Heart right ventricle (tissue), 16 donors: ENCODE data around the gene SLC7A6. TPM values are rescaled to one million over a fixed set of nuclear protein-coding genes. Genes with fewer than 3 reads are reported as not detected.
A peak's percentile ranks its signal among the peaks of the same experiment; 100 is the strongest.

Experiments used
- ATAC-seq, 8 donors: fragments of 200-7000 bp; cut with Tn5 transposase; one replicate each; pipeline ENCODE4 v1.9.1; 2020; ENCODE audit warnings: mild to moderate bottlenecking in 8 of 8, moderate library complexity in 8 of 8, moderate number of reproducible peaks in 1 of 8
- DNase-seq, 2 donors: peaks; one replicate each; pipeline ENCODE4 v3.0.0-alpha.2; 2020
- H3K27ac ChIP-seq, 10 donors: fragments of 200-600 bp; sonication (generic) in 2 of 10; one replicate each; pipeline versions ENCODE4 v1.5.0 to v1.8.0; 2020 to 2022; ENCODE audit warnings: mild to moderate bottlenecking in 3 of 10
- H3K27me3 ChIP-seq, 7 donors: fragments of 200-600 bp; one replicate each; pipeline ENCODE4 v1.8.0; 2021 to 2022; ENCODE audit warnings: mild to moderate bottlenecking in 2 of 7
- H3K36me3 ChIP-seq, 9 donors: fragments of 200-600 bp; sonication (generic) in 1 of 9; one replicate each; pipeline versions ENCODE4 v1.5.0 to v1.8.0; 2020 to 2022; ENCODE audit warnings: mild to moderate bottlenecking in 2 of 9
- H3K4me1 ChIP-seq, 9 donors: fragments of 200-600 bp; sonication (generic) in 1 of 9; one replicate each; pipeline versions ENCODE4 v1.5.0 to v1.8.0; 2020 to 2022; ENCODE audit warnings: mild to moderate bottlenecking in 4 of 9
- H3K4me3 ChIP-seq, 10 donors: fragments of 200-600 bp; sonication (generic) in 2 of 10; one replicate each; pipeline versions ENCODE4 v1.5.0 to v1.8.0; 2020 to 2022; ENCODE audit warnings: mild to moderate bottlenecking in 7 of 10, moderate library complexity in 2 of 10
- H3K9me3 ChIP-seq, 11 donors: fragments of 200-600 bp in 10 of 11; sonication (generic) in 2 of 11; one replicate each; pipeline versions ENCODE4 v1.5.0 to v1.8.0; 2013 to 2022; ENCODE audit warnings: mild to moderate bottlenecking in 2 of 11, control low read depth in 1 of 11, moderate library complexity in 1 of 11
- CTCF ChIP-seq, 9 donors: fragments of 200-600 bp; sonication (generic) in 2 of 9; IDR thresholded peaks; one replicate each; pipeline versions ENCODE4 v1.5.0 to v1.8.0; 2021 to 2022; ENCODE audit warnings: antibody characterized with exemption in 9 of 9, mild to moderate bottlenecking in 5 of 9, moderate library complexity in 1 of 9
- WGBS, 2 donors: extraction: QIAGEN DNeasy Blood & Tissue Kit; methylation state at CpG; one replicate each; pipeline ENCODE4 v1.1.7; 2013; ENCODE audit warnings: inconsistent platforms in 1 of 2; 5-methylcytosine and 5-hydroxymethylcytosine counted together
- intact Hi-C, 10 donors: fragments of 100-400 bp; cut with DNase I; formaldehyde crosslinking; loops; one replicate each; pipeline versions ENCODE4 v1.11.1 to v1.14.2; 2022
- polyA plus RNA-seq, 2 donors: library from polyadenylated mRNA; stranded (reverse); fragments of 200-250 nt; gene quantifications; one replicate each; pipeline ENCODE4 v1.2.3, GENCODE V29; 2013
- total RNA-seq, 10 donors: library from RNA; stranded (reverse); fragmentation: NEBNext Ultra II Directional in 3 of 10; extraction: Animal tissue kit (Norgen Biotek cat#: 25700) in 3 of 10; gene quantifications; one replicate each; pipeline versions ENCODE4 v1.2.1 to v1.2.4, GENCODE V29; 2021 to 2023
- donor health status: Arrhythmogenic right ventricular cardiomyopathy.
- donor health status: ischemic (EF 13 %, LVEDD 7.1; RV severe dilation, severe dysfunction).
- donor health status: healthy with polysubstance abuse.
- donor health status: DM: no; HTN: yes; CAD: no.
- donor health status: DM: no; HTN: no; CAD: no.
- donor health status: ischemic (EF 25% LVEDD 6.9; RV normal size, moderate dysfunction).
- donor health status: ischemic (EF 25% LVEDD 5.7; RV mildly dilated, moderate dysfunction).
- donor health status: healthy.
- donor health status: DM: yes; HTN: yes; CAD: no.
- donor health status: Ischemic cardiomyopathy.
- donor health status: ischemic (EF 35%, LVEDD 5.7; RV mildly dilated, moderate dysfunction).
- donor health status: nonischemic (EF 11% LVEDD 7.7; RV severe dilation, severe dysfunction).
- donor health status: DM: yes; HTN: yes; CAD: no.
- donor health status: PGD.
- donor health status: ischemic (EF 29% LVEDD 5.4; RV normal size, mild dysfunction).
- donor health status: nonischemic (EF 23%, LVEDD 6.1; RV moderate dilation, normal function).

SLC7A6 gene
- total and polyA plus RNA-seq, 12 donors, result 22.6 to 85.6 (median 42.4) TPM

GRCh38 chr16:68270353-68270752 is 6.0 kb downstream of the SLC7A6 start:
- WGBS, 2 donors, result 0 to 62% methylated on average over 1 of the region's 1 CpG
- Histone ChIP-seq H3K36me3 (peaks cover 0 to 59% (median 8%) of the 10 kb centered on the region in 9 donors), H3K4me1 (peaks cover 4 to 90% (median 60%) of the 10 kb centered on the region in 9 donors), H3K4me3 (no peak overlapping the region), H3K9me3 (no peaks in the 10 kb centered on the region), H3K27ac (peak overlapping the region in 3 of 10 donors; percentile 2 to 39 (median 30)), H3K27me3 (no peaks in the 10 kb centered on the region)
- TF ChIP-seq CTCF (IDR thresholded peaks at IDR 0.05), result no peak
- intact Hi-C loops, result no loop called here
- DNase-seq (no peak), ATAC-seq (no peak)

- intact Hi-C loops, result no loop called here
- Histone ChIP-seq H3K4me3 (no peak overlapping the region), H3K27ac (peak overlapping the region in 9 of 10 donors; percentile 9 to 68 (median 37)), H3K4me1 (peaks cover 0 to 82% (median 57%) of the 10 kb centered on the region in 9 donors), H3K9me3 (no peaks in the 10 kb centered on the region), H3K36me3 (peaks cover 0 to 79% (median 8%) of the 10 kb centered on the region in 9 donors), H3K27me3 (no peaks in the 10 kb centered on the region)
- 59 to 74% methylated on average over 4 of the region's 4 CpGs for WGBS, 2 donors
- no peak for DNase-seq
- no peak for TF ChIP-seq CTCF (IDR thresholded peaks at IDR 0.05)
- ATAC-seq, result no peak
These were observed 8.3 kb downstream of the SLC7A6 start for GRCh38 chr16:68272507-68273209.

GRCh38 chr16:68273459-68273858 is 9.1 kb downstream of the SLC7A6 start:
- intact Hi-C loops, result no loop called here
- no peak for TF ChIP-seq CTCF (IDR thresholded peaks at IDR 0.05)
- Histone ChIP-seq H3K4me1 (peaks cover 0 to 74% (median 49%) of the 10 kb centered on the region in 9 donors), H3K27ac (peak overlapping the region in 7 of 10 donors; percentile 33 to 68 (median 56)), H3K27me3 (no peaks in the 10 kb centered on the region), H3K4me3 (no peak overlapping the region), H3K36me3 (peaks cover 0 to 76% (median 8%) of the 10 kb centered on the region in 9 donors), H3K9me3 (no peaks in the 10 kb centered on the region)
- 91 to 92% methylated on average over 5 of the region's 5 CpGs for WGBS, 2 donors
- ATAC-seq (no peak), DNase-seq (no peak)

GRCh38 chr16:68273896-68274295 is 9.6 kb downstream of the SLC7A6 start:
- H3K36me3 ChIP-seq, result peaks cover 0 to 77% (median 8%) of the 10 kb centered on the region in 9 donors
- intact Hi-C loops, result no loop called here
- no peak for TF ChIP-seq CTCF (IDR thresholded peaks at IDR 0.05)
- DNase-seq, result no peak
- H3K27ac ChIP-seq, result peak overlapping the region in 7 of 10 donors; percentile 5 to 68 (median 62)
- no peaks in the 10 kb centered on the region for H3K9me3 ChIP-seq
- no peak for ATAC-seq
- peaks cover 0 to 70% (median 45%) of the 10 kb centered on the region in 9 donors for H3K4me1 ChIP-seq
- WGBS, 2 donors, result 95 to 98% methylated on average over 8 of the region's 8 CpGs
- no peak overlapping the region for H3K4me3 ChIP-seq
- H3K27me3 ChIP-seq, result no peaks in the 10 kb centered on the region
